ENCODE data around the gene TOX3.

The TOX3 gene

GRCh38 chr16:52584354-52585320 lies 37.7 kb upstream of the TOX3 start:
- no CpG with 5 or more reads among the region's 5 CpGs for WGBS (ENCODE audit: extremely low coverage, insufficient coverage, low lambda C conversion rate)

GRCh38 chr16:52581530-52581929 lies 34.6 kb upstream of the TOX3 start:
- Histone ChIP-seq H4K8ac (ENCODE audit: low read depth, low read length) (no peak overlapping the region), H2BK120ac (ENCODE audit: low read depth, low read length) (no peak overlapping the region), H3K18ac (ENCODE audit: low read length) (no peak overlapping the region), H3K79me2 (ENCODE audit: control insufficient read depth, insufficient read depth, low read length) (no peaks in the 10 kb centered on the region), H3K9ac (ENCODE audit: low read length) (no peak overlapping the region), H3K79me1 (ENCODE audit: low read length) (no peaks in the 10 kb centered on the region), H2BK5ac (ENCODE audit: low read length) (no peak overlapping the region), H3K4me2 (ENCODE audit: low read length) (no peak overlapping the region), H3K23ac (ENCODE audit: low read length) (no peak overlapping the region), H2BK15ac (replicated peaks; ENCODE audit: low read depth) (no peak overlapping the region), H3K36me3 (ENCODE audit: control insufficient read depth, insufficient read depth, low read length) (no peaks in the 10 kb centered on the region), H3K27me3 (ENCODE audit: insufficient read depth, low read length, poor library complexity) (no peaks in the 10 kb centered on the region), H2AK5ac (ENCODE audit: low read length) (no peak overlapping the region), H3K4me1 (ENCODE audit: control insufficient read depth, low read depth, low read length) (no peaks in the 10 kb centered on the region), H4K5ac (ENCODE audit: low read length) (no peak overlapping the region), H3K4me3 (ENCODE audit: low read length) (no peak overlapping the region), H3K56ac (ENCODE audit: low read length) (no peak overlapping the region), H3K27ac (ENCODE audit: low read depth, low read length) (no peak overlapping the region), H3K4ac (ENCODE audit: low read depth, low read length) (no peak overlapping the region)
- no CpG with 5 or more reads among the region's 4 CpGs for WGBS (ENCODE audit: extremely low coverage, insufficient coverage, low lambda C conversion rate)
- peak; percentile 40 for DNase-seq

More at GRCh38 chr16:52584354-52585320, 37.7 kb upstream of the TOX3 start:
- no peak overlapping the region for H4K5ac ChIP-seq (ENCODE audit: low read length)
- no peak overlapping the region for H2BK15ac ChIP-seq (replicated peaks; ENCODE audit: low read depth)
- H3K4ac ChIP-seq (ENCODE audit: low read depth, low read length): no peak overlapping the region
- H3K9ac ChIP-seq (ENCODE audit: low read length): no peak overlapping the region
- H3K27me3 ChIP-seq (ENCODE audit: insufficient read depth, low read length, poor library complexity): no peaks in the 10 kb centered on the region
- no peak overlapping the region for H3K4me2 ChIP-seq (ENCODE audit: low read length)
- H2AK5ac ChIP-seq (ENCODE audit: low read length): no peak overlapping the region
- no peak overlapping the region for H2BK5ac ChIP-seq (ENCODE audit: low read length)
- no peak overlapping the region for H4K8ac ChIP-seq (ENCODE audit: low read depth, low read length)
- no peak overlapping the region for H3K27ac ChIP-seq (ENCODE audit: low read depth, low read length)
- no peak overlapping the region for H3K4me3 ChIP-seq (ENCODE audit: low read length)
- no peak overlapping the region for H2BK120ac ChIP-seq (ENCODE audit: low read depth, low read length)
- H3K36me3 ChIP-seq (ENCODE audit: control insufficient read depth, insufficient read depth, low read length): no peaks in the 10 kb centered on the region
- no peak overlapping the region for H3K56ac ChIP-seq (ENCODE audit: low read length)
- no peaks in the 10 kb centered on the region for H3K79me2 ChIP-seq (ENCODE audit: control insufficient read depth, insufficient read depth, low read length)
- H3K4me1 ChIP-seq (ENCODE audit: control insufficient read depth, low read depth, low read length): no peaks in the 10 kb centered on the region
- no peak for DNase-seq
- H3K23ac ChIP-seq (ENCODE audit: low read length): no peak overlapping the region
- no peak overlapping the region for H3K18ac ChIP-seq (ENCODE audit: low read length)
- H3K79me1 ChIP-seq (ENCODE audit: low read length): no peaks in the 10 kb centered on the region

DNA sequence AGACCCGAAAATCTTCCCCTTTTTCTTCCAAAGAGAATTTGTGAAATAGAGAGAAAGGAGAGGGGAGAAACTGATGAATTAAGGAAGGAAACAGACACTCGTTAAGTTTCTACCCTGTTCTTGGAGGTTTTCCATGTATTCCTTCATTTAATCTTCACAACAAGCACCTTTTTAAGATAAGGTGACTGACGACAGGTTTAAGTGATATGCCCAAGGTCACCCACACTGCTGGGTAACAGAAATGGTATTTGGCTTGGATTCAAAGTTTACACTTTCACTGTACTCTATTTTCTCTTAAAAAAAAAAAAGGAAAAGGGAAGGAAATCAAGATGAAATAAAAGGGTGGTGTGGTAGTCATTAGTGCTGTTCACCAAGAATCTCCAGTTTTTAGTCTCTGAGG lies 33.5 kb upstream of the TOX3 start:
- no CpG with 5 or more reads among the region's 3 CpGs for WGBS (ENCODE audit: extremely low coverage, insufficient coverage, low lambda C conversion rate)
- H2BK5ac ChIP-seq (ENCODE audit: low read length): no peak overlapping the region
- H3K27me3 ChIP-seq (ENCODE audit: insufficient read depth, low read length, poor library complexity): no peaks in the 10 kb centered on the region
- no peaks in the 10 kb centered on the region for H3K79me2 ChIP-seq (ENCODE audit: control insufficient read depth, insufficient read depth, low read length)
- H3K4ac ChIP-seq (ENCODE audit: low read depth, low read length): no peak overlapping the region
- H3K4me1 ChIP-seq (ENCODE audit: control insufficient read depth, low read depth, low read length): no peaks in the 10 kb centered on the region
- H4K5ac ChIP-seq (ENCODE audit: low read length): no peak overlapping the region
- no peak overlapping the region for H3K4me2 ChIP-seq (ENCODE audit: low read length)
- H3K4me3 ChIP-seq (ENCODE audit: low read length): no peak overlapping the region
- H2AK5ac ChIP-seq (ENCODE audit: low read length): no peak overlapping the region
- no peak overlapping the region for H3K23ac ChIP-seq (ENCODE audit: low read length)
- H3K79me1 ChIP-seq (ENCODE audit: low read length): no peaks in the 10 kb centered on the region
- no peak overlapping the region for H3K9ac ChIP-seq (ENCODE audit: low read length)
- no peaks in the 10 kb centered on the region for H3K36me3 ChIP-seq (ENCODE audit: control insufficient read depth, insufficient read depth, low read length)
- DNase-seq: no peak
- no peak overlapping the region for H2BK120ac ChIP-seq (ENCODE audit: low read depth, low read length)
- no peak overlapping the region for H2BK15ac ChIP-seq (replicated peaks; ENCODE audit: low read depth)
- no peak overlapping the region for H3K56ac ChIP-seq (ENCODE audit: low read length)
- H3K27ac ChIP-seq (ENCODE audit: low read depth, low read length): no peak overlapping the region
- H3K18ac ChIP-seq (ENCODE audit: low read length): no peak overlapping the region
- no peak overlapping the region for H4K8ac ChIP-seq (ENCODE audit: low read depth, low read length)

DNA sequence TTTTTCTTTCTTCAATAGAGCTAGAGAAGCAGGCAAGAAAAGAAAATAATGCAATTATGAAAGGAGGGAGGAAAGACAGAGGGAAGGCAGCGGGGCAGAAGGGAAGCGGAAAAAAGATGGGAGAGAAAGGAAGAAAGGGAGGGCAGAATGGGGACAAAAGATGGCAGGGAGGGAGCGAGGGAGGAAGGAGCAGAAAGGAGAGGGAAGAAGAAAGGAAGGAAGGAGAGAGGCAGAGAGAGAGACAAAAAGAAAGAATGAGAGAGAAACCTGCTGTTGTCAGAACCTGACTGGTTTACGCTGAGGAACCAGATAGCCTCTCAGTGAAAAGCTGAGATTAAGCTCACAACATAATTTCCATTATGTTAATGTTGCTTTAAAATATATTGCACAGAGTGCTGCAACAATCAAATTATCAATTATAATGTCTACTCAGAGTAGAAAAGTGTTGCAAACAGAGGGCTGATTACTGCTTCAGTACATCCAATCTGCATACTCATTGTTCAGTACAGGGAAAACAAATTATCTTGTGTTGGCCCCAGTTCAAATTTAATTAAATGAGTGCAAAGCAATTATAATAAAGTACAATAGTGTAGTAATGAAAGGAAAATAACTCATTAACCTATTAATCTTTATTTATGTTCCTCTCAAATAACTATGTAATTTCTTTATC lies 32.0 kb upstream of the TOX3 start:
- Histone ChIP-seq H3K9ac (ENCODE audit: low read length) (no peak overlapping the region), H2BK5ac (ENCODE audit: low read length) (no peak overlapping the region), H2BK15ac (replicated peaks; ENCODE audit: low read depth) (no peak overlapping the region), H4K8ac (ENCODE audit: low read depth, low read length) (no peak overlapping the region), H3K4me3 (ENCODE audit: low read length) (no peak overlapping the region), H2BK120ac (ENCODE audit: low read depth, low read length) (no peak overlapping the region), H2AK5ac (ENCODE audit: low read length) (no peak overlapping the region), H4K5ac (ENCODE audit: low read length) (no peak overlapping the region), H3K79me2 (ENCODE audit: control insufficient read depth, insufficient read depth, low read length) (no peaks in the 10 kb centered on the region), H3K4me1 (ENCODE audit: control insufficient read depth, low read depth, low read length) (no peaks in the 10 kb centered on the region), H3K18ac (ENCODE audit: low read length) (no peak overlapping the region), H3K36me3 (ENCODE audit: control insufficient read depth, insufficient read depth, low read length) (no peaks in the 10 kb centered on the region), H3K27ac (ENCODE audit: low read depth, low read length) (no peak overlapping the region), H3K79me1 (ENCODE audit: low read length) (no peaks in the 10 kb centered on the region), H3K4me2 (ENCODE audit: low read length) (no peak overlapping the region), H3K27me3 (ENCODE audit: insufficient read depth, low read length, poor library complexity) (no peaks in the 10 kb centered on the region), H3K23ac (ENCODE audit: low read length) (no peak overlapping the region), H3K56ac (ENCODE audit: low read length) (no peak overlapping the region), H3K4ac (ENCODE audit: low read depth, low read length) (no peak overlapping the region)
- no peak for DNase-seq
- WGBS (ENCODE audit: extremely low coverage, insufficient coverage, low lambda C conversion rate): no CpG with 5 or more reads among the region's 4 CpGs

- H2AK5ac ChIP-seq (ENCODE audit: low read length): no peak overlapping the region
- H3K27ac ChIP-seq (ENCODE audit: low read depth, low read length): no peak overlapping the region
- no peaks in the 10 kb centered on the region for H3K27me3 ChIP-seq (ENCODE audit: insufficient read depth, low read length, poor library complexity)
- no peak overlapping the region for H3K18ac ChIP-seq (ENCODE audit: low read length)
- no peak for DNase-seq
- no peak overlapping the region for H3K56ac ChIP-seq (ENCODE audit: low read length)
- no peak overlapping the region for H3K4me3 ChIP-seq (ENCODE audit: low read length)
- no peak overlapping the region for H3K9ac ChIP-seq (ENCODE audit: low read length)
- H2BK15ac ChIP-seq (replicated peaks; ENCODE audit: low read depth): no peak overlapping the region
- H2BK5ac ChIP-seq (ENCODE audit: low read length): no peak overlapping the region
- no peak overlapping the region for H4K8ac ChIP-seq (ENCODE audit: low read depth, low read length)
- no peak overlapping the region for H3K4me2 ChIP-seq (ENCODE audit: low read length)
- H3K79me1 ChIP-seq (ENCODE audit: low read length): no peaks in the 10 kb centered on the region
- H3K23ac ChIP-seq (ENCODE audit: low read length): no peak overlapping the region
- H3K4me1 ChIP-seq (ENCODE audit: control insufficient read depth, low read depth, low read length): no peaks in the 10 kb centered on the region
- no peaks in the 10 kb centered on the region for H3K36me3 ChIP-seq (ENCODE audit: control insufficient read depth, insufficient read depth, low read length)
- WGBS (ENCODE audit: extremely low coverage, insufficient coverage, low lambda C conversion rate): no CpG with 5 or more reads among the region's 11 CpGs
- H4K5ac ChIP-seq (ENCODE audit: low read length): no peak overlapping the region
- H3K4ac ChIP-seq (ENCODE audit: low read depth, low read length): no peak overlapping the region
- H2BK120ac ChIP-seq (ENCODE audit: low read depth, low read length): no peak overlapping the region
- H3K79me2 ChIP-seq (ENCODE audit: control insufficient read depth, insufficient read depth, low read length): no peaks in the 10 kb centered on the region
These were observed 31.3 kb upstream of the TOX3 start for GRCh38 chr16:52578007-52578828.
